ENCODE measurements around the gene RET.

Gene RET

DNA sequence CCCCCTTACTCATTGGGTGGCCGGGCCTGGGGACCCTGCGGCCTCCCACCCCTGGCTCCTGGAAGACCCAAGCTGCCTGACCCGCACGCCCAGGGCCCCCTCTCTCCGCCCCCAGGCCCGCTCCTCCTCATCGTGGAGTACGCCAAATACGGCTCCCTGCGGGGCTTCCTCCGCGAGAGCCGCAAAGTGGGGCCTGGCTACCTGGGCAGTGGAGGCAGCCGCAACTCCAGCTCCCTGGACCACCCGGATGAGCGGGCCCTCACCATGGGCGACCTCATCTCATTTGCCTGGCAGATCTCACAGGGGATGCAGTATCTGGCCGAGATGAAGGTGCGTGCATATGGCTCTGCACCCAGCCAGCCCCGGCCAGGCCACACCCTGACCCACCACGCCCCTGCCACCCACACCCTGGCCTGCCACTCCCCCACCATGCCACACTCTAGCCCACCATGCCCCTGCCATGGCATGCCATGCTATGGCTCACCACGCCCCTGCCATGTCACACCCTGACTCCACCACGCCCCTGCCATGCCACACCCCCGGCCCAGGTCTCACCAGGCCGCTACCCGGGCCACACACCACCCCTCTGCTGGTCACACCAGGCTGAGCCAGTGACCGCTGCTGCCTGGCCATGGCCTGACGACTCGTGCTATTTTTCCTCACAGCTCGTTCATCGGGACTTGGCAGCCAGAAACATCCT, 42.7 kb downstream of the RET start:
- DNase-seq (ENCODE audit: low read depth in 1 of 2, low spot score in 1 of 2), result no peak

DNA sequence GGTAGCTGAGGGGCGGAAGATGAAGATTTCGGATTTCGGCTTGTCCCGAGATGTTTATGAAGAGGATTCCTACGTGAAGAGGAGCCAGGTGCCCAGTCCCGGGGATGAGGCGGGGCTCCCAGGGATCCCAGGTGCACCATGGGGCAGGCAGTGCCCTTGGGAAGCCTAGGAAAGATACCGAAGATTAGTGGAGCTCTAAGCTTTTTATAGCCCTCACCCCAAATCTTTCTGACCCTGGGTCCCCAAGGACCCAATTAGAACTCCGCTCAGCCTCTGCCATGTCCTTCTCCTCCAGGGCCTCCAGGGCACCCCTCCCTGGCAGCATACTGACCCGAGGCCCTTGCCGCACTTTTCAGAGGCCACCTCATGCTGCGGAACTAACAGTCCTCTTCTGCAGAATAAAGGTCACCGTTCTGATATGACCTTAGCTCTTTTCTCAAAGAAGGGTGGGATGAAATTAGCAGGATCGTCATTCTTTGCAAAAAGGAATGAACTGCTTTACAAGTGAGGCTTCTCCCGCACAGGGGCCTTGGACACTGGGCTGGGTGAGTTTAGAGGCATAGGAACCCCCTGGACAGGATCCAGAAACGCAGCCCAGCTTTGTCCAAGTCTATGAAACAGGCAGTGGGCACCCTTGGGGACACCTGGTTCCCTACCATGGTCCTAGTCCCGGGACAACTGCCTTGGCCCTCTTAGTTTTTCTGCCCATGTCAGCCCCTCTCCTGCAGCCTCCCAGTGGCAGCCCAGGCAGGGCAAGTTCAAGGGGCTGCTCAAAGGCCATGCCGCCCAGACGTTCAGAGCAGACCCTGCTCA, 43.5 kb downstream of the RET start:
- no peak for DNase-seq (ENCODE audit: low read depth in 1 of 2, low spot score in 1 of 2)

DNA sequence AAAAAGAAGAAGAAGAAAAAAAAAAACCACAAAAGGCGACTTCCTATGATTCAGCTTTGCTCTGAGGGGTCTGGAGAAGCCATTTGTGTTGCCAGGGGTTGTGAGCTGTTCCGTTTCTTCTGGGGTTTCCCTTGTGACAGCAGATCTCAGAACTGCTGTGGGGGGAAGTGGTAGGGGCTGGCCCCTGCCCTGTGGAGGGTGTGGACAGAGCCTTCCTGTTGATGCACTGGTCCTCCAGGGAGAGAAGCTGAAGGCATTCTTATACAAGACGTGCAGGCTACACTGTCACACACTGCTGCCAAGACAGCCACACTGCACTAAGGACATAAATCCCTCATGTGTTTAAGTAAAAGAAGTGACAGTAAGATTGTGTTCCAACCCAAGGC, 44.1 kb downstream of the RET start:
- DNase-seq (ENCODE audit: low read depth in 1 of 2, low spot score in 1 of 2), result peak in 1 of 2 donors; percentile 20

DNA sequence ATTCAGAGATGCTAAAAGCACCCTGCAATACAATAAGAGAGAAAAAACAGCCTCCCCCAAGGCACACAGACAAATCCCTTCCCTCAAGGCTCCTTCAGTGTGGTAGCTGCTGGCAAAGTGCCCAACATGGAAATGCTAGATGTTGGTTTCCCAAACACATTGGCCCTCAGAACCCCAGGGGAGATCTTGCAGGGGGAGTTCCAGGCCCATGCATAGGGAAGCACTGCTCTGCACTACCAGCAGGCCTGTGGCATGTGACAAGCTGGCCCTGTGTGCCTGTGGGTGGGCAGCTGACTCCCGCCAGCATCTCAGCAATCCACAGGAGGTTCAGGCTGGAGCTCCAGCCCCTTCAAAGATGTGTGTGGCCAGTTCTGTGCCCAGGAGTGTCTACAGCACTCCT, 44.6 kb downstream of the RET start:
- DNase-seq (ENCODE audit: low read depth in 1 of 2, low spot score in 1 of 2), result no peak

- DNase-seq (ENCODE audit: low read depth in 1 of 2, low spot score in 1 of 2), result no peak
These were observed 45.2 kb downstream of the RET start for GRCh38 chr10:43122096-43122495.

DNA sequence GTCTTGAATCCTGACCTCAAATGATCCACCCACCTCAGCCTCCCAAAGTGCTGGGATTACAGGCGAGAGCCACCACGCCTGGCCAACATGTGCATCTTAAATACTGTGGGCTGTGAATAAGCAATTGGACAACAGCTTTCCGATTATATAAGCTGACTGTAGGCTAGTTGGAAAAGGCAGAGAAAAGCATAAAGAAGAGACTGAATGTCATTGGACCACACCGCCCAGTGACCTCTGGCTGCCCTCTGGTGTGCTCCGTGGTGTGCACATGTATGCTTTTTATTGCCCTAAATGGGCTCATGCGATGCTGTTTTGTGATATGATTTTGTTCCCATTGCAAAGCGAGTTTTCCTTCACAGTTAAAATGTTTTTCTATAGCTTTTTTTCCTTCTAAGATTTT, 46.0 kb downstream of the RET start:
- DNase-seq (ENCODE audit: low read depth in 1 of 2, low spot score in 1 of 2), result no peak

DNA sequence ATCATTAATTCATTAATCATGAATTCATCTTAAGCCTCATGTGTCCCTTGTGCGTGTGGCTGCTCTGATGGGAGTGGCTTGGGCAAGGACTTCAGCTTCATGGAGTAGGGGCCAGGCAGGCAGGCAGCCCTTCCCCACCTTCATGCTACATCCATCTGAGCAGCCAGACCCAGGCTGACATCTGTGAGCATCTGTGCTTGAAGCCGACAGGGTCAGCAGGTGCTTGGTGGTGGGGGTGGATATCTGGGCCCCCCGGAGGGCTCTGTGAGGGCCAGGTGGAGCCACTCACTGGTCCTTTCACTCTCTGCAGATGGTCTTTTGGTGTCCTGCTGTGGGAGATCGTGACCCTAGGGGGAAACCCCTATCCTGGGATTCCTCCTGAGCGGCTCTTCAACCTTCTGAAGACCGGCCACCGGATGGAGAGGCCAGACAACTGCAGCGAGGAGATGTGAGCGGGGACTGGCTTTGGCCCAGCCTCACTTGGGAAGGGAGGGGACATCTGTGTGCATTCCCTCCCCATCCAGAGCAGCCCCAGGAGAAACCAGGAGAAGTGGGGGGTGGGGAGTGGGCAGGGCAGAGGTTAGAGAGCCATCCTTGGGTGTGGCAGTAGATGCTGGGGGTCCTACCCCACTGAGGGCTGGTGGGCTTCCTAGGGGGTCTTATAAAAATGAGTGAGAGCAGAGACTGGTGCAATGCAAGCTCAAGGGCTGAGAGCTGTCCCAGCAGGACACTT, 46.7 kb downstream of the RET start:
- DNase-seq (ENCODE audit: low read depth in 1 of 2, low spot score in 1 of 2), result no peak

DNA sequence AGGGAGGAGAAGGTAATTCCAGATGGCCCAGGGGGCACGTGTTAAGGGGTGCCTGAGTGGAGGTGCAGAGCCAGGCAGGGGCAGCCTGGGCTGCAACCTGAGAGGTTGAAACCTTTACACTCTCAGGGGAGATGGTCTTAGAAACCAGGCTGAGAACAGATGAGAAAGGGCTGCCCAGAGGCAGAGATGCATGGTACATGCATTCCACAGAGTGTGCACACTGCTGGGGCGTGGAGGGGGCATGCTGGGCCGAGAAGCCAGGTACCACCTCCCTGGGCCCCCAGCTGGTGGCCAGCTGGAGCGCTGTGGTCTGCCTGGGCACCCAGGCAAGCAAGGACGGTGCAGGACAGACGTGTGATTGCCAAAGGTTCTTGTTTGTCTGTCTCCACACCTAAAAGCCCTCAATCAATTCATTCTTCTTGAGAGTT, 47.2 kb downstream of the RET start:
- no peak for DNase-seq (ENCODE audit: low read depth in 1 of 2, low spot score in 1 of 2)

GRCh38 chr10:43124574-43125273, 47.9 kb downstream of the RET start:
- no peak for DNase-seq (ENCODE audit: low read depth in 1 of 2, low spot score in 1 of 2)

GRCh38 chr10:43125274-43125845, 48.5 kb downstream of the RET start:
- no peak for DNase-seq (ENCODE audit: low read depth in 1 of 2, low spot score in 1 of 2)

DNA sequence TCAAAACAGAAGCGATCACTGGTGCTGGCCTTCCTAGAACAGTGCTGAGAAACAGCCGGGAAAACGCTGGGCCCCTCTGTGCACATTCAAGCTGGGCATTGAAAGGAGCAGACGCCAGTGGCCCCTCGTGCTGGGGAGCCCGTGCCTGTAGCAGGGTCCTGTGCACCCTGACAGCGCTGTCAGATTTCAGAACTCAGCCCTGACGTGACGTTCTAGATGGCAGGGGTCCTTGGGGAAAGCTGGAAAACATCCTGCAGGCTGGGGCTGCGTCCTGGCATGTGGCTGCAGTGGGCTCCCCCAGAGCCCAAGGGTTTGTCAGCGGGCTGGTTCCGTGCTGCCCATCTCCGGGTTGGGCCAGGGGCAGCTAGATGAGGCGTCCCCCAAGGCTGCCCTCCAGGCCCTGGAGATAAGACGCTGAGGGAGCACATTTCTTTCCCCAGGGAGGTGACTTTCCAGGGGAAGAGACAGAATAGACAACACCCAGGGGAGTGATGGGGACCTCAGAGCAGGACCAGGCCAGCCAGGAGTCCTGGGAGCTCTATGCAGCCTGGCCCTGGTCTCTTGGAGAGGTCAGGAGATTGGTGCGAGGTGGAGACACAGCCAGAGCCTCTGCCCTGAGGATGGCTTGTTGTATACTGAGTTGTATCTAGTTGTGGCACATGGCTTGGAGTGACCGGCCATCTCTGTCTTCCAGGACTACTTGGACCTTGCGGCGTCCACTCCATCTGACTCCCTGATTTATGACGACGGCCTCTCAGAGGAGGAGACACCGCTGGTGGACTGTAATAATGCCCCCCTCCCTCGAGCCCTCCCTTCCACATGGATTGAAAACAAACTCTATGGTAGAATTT, 49.2 kb downstream of the RET start:
- no peak for DNase-seq (ENCODE audit: low read depth in 1 of 2, low spot score in 1 of 2)

- no peak for DNase-seq (ENCODE audit: low read depth in 1 of 2, low spot score in 1 of 2)
These were observed 50.0 kb downstream of the RET start for GRCh38 chr10:43126759-43127424.

DNA sequence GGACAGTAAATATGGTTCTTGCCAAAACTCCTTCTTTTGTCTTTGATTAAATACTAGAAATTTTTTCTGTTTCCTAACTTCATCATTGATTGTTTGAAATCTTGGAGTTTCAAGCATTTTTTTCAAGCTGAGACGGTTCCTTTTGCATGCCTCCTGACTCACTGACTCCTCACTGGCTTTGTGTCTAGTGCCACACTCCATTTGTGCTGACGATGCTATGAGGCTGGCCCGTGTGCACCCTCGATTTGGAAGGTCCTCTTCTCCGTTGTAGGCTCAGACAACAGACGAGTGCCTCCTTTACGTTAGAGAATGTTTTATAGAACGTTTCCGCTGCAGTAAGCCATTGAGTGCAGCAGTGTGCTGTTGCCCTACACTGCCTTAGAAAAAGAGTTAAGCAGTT, 50.6 kb downstream of the RET start:
- no peak for DNase-seq (ENCODE audit: low read depth in 1 of 2, low spot score in 1 of 2)

DNA sequence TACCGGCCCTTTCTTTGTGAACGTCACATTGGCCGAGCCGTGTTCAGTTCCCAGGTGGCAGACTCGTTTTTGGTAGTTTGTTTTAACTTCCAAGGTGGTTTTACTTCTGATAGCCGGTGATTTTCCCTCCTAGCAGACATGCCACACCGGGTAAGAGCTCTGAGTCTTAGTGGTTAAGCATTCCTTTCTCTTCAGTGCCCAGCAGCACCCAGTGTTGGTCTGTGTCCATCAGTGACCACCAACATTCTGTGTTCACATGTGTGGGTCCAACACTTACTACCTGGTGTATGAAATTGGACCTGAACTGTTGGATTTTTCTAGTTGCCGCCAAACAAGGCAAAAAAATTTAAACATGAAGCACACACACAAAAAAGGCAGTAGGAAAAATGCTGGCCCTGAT, 51.5 kb downstream of the RET start:
- no peak for DNase-seq (ENCODE audit: low read depth in 1 of 2, low spot score in 1 of 2)

- DNase-seq (ENCODE audit: low read depth in 1 of 2, low spot score in 1 of 2), result no peak
These were observed 52.3 kb downstream of the RET start for GRCh38 chr10:43128958-43129706.

DNA sequence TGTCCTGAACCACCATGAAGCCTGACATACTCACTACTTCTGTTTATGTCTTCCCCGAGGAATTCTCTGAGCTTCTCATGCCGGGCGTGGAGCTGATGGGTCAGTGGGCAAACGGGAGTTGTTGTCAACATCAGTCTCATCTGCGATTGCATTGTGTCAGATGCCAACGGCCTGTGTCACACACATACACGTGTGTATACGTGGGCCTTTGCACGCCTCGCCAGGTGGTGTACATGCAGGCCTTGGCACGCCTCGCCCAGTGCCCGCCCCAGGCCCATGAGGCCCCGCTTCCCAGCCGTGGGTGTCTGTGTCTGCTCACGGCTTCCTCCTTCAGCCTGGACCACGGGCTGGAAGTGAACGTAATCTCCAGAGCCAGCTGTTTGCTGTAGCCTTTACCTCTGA, 53.9 kb downstream of the RET start:
- no peak for DNase-seq (ENCODE audit: low read depth in 1 of 2, low spot score in 1 of 2)

DNA sequence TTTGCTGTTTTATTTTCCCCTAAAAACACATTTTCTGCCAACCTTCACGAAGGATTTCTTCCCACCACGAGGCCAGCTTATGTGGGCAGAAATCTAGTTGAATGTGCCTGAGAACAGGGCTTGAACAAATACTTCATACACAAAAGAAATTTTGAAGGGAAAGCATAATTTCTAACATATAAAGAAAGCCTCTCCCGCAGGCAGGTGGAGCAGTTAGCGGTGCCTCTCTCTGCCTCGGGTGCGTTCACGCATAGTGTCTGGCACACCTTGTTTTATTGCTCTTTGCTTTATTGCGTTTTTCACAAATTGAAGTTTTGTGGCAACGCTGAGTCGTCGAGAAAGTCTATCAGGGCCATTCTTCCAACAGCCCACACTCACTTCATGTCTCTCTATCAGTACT, 54.4 kb downstream of the RET start:
- DNase-seq (ENCODE audit: low read depth in 1 of 2, low spot score in 1 of 2), result no peak

GRCh38 chr10:43131906-43132305, 55.0 kb downstream of the RET start:
- DNase-seq (ENCODE audit: low read depth in 1 of 2, low spot score in 1 of 2), result no peak

Measured in activated T-helper 1 cell treated with anti-CD3 and anti-CD28 coated beads, Interleukin-2, amount 50 U/mL, for 16 hours (primary cell).